ENCODE data around the gene AGTPBP1. TPM values are rescaled to one million over a fixed set of nuclear protein-coding genes. Genes with fewer than 3 reads are reported as not detected.
A peak's percentile ranks its signal among the peaks of the same experiment; 100 is the strongest.

AGTPBP1 gene
- total and polyA plus RNA-seq, 5 experiments from 2014 or later, result 24.8 to 67.8 (median 46.3) TPM

DNA sequence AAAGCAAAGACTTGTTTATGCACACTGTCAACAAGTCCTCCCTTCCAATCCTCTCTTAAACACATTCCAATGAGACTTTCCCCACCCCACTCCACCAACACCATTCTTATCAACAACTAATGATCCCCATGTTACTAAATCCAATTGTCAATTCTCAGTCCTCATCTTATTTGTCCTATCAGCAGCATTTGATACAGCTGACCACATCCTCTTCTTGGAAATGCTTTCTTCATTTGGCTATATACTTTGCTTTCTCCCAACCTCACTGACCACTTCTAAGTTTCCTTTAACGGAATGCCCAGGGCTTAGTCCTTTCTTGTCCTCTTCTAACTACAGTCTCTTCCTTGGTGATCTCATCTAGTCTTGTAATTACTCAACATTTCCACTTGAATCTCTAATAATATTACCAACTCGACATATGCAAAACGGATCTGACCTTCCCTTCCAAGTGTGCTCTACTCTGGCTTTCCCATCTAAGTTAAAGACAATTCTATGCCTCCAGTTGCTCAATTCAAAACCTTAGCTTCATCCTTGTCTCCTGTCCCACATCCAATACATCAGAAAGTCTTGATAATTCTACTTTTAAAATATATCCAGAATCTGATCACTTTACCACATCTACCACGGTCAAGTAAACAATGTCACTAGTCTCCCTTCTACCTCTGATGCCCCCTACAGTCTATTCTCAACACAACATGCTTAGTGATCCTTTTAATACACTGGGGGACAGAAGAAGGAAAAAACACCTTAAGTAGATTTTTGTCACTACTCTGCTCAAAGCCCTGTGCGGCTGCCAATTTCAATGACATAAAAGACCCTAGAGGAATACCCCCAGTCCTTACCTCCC, 25.5 kb downstream of the AGTPBP1 start:
- ATAC-seq, result no peak
- Mint-ChIP-seq H3K27ac (peak overlapping the region in 9 of 10 donors; percentile 27 to 88 (median 70)), H3K36me3 (peaks cover 0 to 4% (median 4%) of the 10 kb centered on the region in 3 donors), H3K27me3 (no peaks in the 10 kb centered on the region), H3K4me3 (peak overlapping the region in 3 of 10 donors; percentile 17 to 46 (median 24)), H3K4me1 (peaks cover 20 to 65% (median 48%) of the 10 kb centered on the region in 4 donors), H3K9me3 (peaks cover 0 to 11% (median 0%) of the 10 kb centered on the region in 9 donors)
- POLR2A ChIA-PET, result interaction anchor here (1.0 kb wide), 1 partner anchor 26 kb away, joined by 3 read pairs; the partner anchor contains the start of gene AGTPBP1
- no peak for DNase-seq

DNA sequence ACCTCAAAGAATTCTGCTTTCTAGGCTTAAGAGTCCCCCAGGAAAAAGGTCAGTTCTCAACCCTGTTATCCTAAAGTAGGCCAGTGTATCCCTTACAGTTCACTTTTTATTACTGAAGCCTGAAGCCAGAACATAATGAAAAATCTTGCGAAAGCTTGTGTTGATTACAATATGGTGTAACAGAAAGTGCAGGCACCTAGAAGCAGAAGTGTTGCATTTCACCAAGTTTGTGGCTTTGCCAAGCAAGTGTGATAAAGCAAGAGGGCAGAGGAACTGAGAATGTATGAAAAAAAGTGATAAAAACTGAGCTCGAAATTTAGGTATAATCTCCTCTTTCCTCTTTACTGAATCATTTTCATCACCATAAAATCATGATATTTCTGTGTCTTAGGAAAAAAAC, 26.2 kb downstream of the AGTPBP1 start:
- peak overlapping the region in 4 of 10 donors; percentile 7 to 46 (median 27) for H3K4me3 Mint-ChIP-seq
- POLR2A ChIA-PET, result interaction anchor here (1.0 kb wide), 1 partner anchor 26 kb away, joined by 3 read pairs; the partner anchor contains the start of gene AGTPBP1

DNA sequence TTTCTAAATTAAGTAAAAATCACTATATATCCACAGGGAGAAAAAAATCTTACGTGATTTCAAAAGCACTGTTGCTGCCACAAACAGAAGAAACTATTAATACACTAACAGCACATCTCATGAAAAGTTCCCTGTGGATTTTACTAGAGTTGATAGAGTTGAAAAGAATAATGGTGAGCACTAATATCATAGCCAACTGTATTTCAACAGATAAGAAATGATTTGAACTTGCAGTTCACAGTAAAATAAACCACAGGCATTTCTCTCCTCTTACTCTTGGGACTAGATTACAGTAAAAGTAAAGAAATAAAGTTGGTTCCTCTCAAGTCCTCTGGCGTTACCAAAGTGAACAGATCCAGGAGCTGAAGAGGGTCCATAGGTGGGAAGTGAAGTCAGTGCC, 27.9 kb downstream of the AGTPBP1 start:
- DNase-seq, result no peak
- Mint-ChIP-seq H3K27me3 (no peaks in the 10 kb centered on the region), H3K4me3 (peak overlapping the region in 1 of 10 donors; percentile 62), H3K9me3 (peaks cover 0 to 17% (median 11%) of the 10 kb centered on the region in 9 donors), H3K27ac (peak overlapping the region in 4 of 10 donors; percentile 13 to 61 (median 34)), H3K36me3 (peaks cover 16 to 24% (median 17%) of the 10 kb centered on the region in 3 donors), H3K4me1 (peaks cover 17 to 46% (median 37%) of the 10 kb centered on the region in 4 donors)
- no peak for ATAC-seq
- POLR2A ChIA-PET, result no interaction called here

More for the DNA sequence above, 26.2 kb downstream of the AGTPBP1 start:
- peaks cover 19 to 58% (median 42%) of the 10 kb centered on the region in 4 donors for H3K4me1 Mint-ChIP-seq
- no peak for DNase-seq
- peak overlapping the region in 8 of 10 donors; percentile 27 to 88 (median 64) for H3K27ac Mint-ChIP-seq
- H3K9me3 Mint-ChIP-seq, result peaks cover 0 to 4% (median 0%) of the 10 kb centered on the region in 9 donors
- no peak for ATAC-seq
- H3K36me3 Mint-ChIP-seq, result peaks cover 0 to 8% (median 4%) of the 10 kb centered on the region in 3 donors
- no peaks in the 10 kb centered on the region for H3K27me3 Mint-ChIP-seq

DNA sequence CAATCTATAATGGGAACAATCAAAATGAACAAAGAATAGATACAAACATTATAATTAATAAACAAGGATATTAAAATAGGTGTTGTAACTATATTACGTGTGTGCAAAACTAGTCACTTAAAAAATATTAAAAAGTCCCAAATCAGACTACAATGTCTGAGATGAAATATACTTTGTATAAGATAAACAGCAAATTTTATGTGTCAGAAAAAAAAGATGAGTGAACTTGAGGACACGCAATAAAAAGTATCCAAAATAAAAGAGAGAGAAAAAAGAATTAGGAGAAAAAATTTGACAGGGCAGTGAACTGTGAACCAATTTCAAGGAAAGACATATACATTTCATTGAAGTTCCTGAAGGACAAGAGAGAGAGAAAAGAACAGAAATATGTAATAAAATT, 37.0 kb downstream of the AGTPBP1 start:
- H3K4me3 Mint-ChIP-seq, result no peak overlapping the region
- H3K9me3 Mint-ChIP-seq, result peaks cover 0 to 14% (median 9%) of the 10 kb centered on the region in 9 donors
- ATAC-seq (no peak), DNase-seq (no peak)
- POLR2A ChIA-PET, result no interaction called here
- H3K4me1 Mint-ChIP-seq, result peaks cover 26 to 58% (median 49%) of the 10 kb centered on the region in 4 donors
- no peaks in the 10 kb centered on the region for H3K27me3 Mint-ChIP-seq
- H3K36me3 Mint-ChIP-seq, result peaks cover 10 to 37% (median 28%) of the 10 kb centered on the region in 3 donors
- H3K27ac Mint-ChIP-seq, result peak overlapping the region in 2 of 10 donors; percentile 8 to 29

DNA sequence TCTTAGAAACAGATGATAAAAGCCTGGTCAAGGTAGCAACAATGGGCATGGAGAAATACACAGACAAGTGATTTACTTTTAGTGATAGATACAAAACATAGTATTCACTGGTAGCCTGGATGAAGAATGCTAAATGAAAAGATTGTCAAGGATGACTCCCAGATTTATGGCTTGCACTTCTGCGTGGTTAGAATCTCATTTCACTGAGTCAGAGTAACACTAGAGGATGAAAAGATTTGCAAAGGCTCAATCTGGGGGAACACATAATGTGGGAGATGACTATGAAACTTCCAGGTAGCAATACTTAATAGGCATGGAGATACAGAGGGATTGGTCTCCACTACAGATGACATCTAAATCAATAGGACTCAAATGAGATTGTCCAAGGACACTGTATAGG, 38.4 kb downstream of the AGTPBP1 start:
- Mint-ChIP-seq H3K4me3 (no peak overlapping the region), H3K27ac (peak overlapping the region in 5 of 10 donors; percentile 27 to 78 (median 49)), H3K36me3 (peaks cover 0 to 26% (median 15%) of the 10 kb centered on the region in 3 donors), H3K27me3 (no peaks in the 10 kb centered on the region), H3K4me1 (peaks cover 27 to 58% (median 49%) of the 10 kb centered on the region in 4 donors), H3K9me3 (peaks cover 0 to 3% (median 0%) of the 10 kb centered on the region in 9 donors)
- POLR2A ChIA-PET, result no interaction called here
- DNase-seq, result no peak
- no peak for ATAC-seq

DNA sequence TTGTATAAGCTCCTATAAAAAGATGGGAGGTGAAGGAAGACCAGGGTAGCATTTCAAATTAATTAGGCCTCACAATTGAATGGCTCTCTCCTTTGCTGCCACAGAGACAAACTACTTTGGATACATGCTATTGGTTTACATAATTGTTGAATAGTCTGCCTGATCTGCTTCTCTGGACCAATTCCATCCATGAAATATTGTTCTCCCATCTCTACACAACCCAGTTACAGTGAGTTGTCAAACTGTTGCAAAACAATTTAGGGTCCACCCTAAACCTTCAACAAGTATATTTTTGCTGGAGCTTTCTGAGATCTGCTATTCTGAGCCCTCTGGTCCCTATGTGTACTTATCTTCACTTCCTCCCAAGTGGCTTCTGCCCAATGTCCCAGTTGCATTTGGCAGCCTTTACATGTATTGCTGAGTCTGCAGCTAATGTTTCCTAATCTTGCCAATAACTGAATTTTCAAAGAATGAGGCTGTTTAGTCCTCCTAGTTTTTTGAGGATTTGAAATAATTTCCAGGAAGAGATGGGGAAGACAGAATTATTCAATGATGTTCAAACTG, 38.9 kb downstream of the AGTPBP1 start:
- peaks cover 28 to 55% (median 48%) of the 10 kb centered on the region in 4 donors for H3K4me1 Mint-ChIP-seq
- H3K27me3 Mint-ChIP-seq, result no peaks in the 10 kb centered on the region
- ATAC-seq, result no peak
- no peak for DNase-seq
- POLR2A ChIA-PET, result no interaction called here
- peaks cover 0 to 24% (median 11%) of the 10 kb centered on the region in 3 donors for H3K36me3 Mint-ChIP-seq
- peaks cover 0 to 2% (median 0%) of the 10 kb centered on the region in 9 donors for H3K9me3 Mint-ChIP-seq
- peak overlapping the region in 5 of 10 donors; percentile 2 to 69 (median 46) for H3K27ac Mint-ChIP-seq
- H3K4me3 Mint-ChIP-seq, result no peak overlapping the region

DNA sequence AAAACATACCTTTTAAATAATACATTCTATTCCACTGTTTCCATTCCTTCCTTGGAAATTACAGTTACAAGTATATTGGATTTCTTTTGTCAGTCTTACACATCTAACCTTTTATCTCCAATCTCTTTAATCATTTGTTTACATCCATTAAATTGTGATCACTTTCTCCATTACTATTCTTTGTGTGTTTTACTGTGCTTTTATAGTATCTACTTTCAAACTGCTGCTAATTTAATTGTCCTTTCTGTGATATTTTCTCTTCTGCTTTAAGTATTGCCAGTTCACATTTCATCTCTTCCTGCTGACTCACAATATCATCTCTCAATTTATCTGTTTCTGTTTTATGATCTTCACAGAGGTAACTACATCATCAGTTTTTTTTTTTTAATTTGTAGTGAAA, 39.6 kb downstream of the AGTPBP1 start:
- Mint-ChIP-seq H3K27ac (peak overlapping the region in 6 of 10 donors; percentile 44 to 71 (median 53)), H3K36me3 (peaks cover 0 to 24% (median 6%) of the 10 kb centered on the region in 3 donors), H3K4me1 (peaks cover 28 to 50% (median 45%) of the 10 kb centered on the region in 4 donors)

DNA sequence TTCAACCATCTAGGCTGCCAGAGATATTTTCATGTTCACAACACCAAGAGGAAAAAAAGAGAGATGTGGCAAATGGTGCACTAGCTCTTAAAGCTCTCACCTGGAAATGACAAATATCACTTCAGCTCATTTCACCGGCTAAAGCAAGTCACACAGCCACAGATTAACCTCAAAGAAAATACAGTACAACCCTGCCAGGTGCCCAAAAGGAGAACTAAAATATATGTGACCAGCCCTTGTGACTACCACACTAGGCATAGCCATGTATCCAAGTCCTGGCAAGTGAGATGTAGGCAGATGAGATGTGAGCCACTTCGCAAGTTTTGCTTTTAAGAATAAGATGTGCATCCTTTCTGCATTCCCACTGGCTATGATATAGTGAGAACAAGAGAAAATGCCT, 41.4 kb downstream of the AGTPBP1 start:
- H3K27ac Mint-ChIP-seq, result peak overlapping the region in 6 of 10 donors; percentile 24 to 63 (median 46)
- no peak overlapping the region for H3K4me3 Mint-ChIP-seq
- no peaks in the 10 kb centered on the region for H3K27me3 Mint-ChIP-seq
- peaks cover 0 to 21% (median 5%) of the 10 kb centered on the region in 3 donors for H3K36me3 Mint-ChIP-seq
- H3K9me3 Mint-ChIP-seq, result peaks cover 0 to 2% (median 0%) of the 10 kb centered on the region in 9 donors
- no peak for ATAC-seq
- DNase-seq, result no peak
- POLR2A ChIA-PET, result no interaction called here
- peaks cover 24 to 50% (median 39%) of the 10 kb centered on the region in 4 donors for H3K4me1 Mint-ChIP-seq

More for the DNA sequence above, 39.6 kb downstream of the AGTPBP1 start:
- no peak overlapping the region for H3K4me3 Mint-ChIP-seq
- H3K27me3 Mint-ChIP-seq, result no peaks in the 10 kb centered on the region
- ATAC-seq (no peak), DNase-seq (no peak)
- peaks cover 0 to 2% (median 0%) of the 10 kb centered on the region in 9 donors for H3K9me3 Mint-ChIP-seq
- POLR2A ChIA-PET, result no interaction called here

DNA sequence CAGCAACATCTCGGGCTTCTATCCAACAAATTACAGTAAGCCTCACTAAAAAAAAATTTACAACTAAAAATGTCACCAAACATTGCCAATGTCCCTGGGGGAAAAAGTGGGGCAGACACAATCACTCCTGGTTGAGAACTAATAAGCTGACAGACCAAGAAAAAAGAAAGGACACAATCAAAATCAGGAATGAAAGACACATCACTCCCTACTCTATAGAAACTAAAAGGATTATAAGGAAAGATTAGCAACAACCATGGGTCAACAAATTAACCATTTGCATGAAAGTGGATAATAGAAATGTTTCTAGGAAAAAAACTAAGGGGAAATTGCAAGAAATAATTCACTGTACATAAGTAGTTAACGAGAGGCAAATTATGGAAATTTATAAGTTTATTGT, 53.4 kb downstream of the AGTPBP1 start:
- Mint-ChIP-seq H3K4me1 (peaks cover 7 to 32% (median 15%) of the 10 kb centered on the region in 4 donors), H3K36me3 (peaks cover 0 to 61% (median 42%) of the 10 kb centered on the region in 3 donors)

DNA sequence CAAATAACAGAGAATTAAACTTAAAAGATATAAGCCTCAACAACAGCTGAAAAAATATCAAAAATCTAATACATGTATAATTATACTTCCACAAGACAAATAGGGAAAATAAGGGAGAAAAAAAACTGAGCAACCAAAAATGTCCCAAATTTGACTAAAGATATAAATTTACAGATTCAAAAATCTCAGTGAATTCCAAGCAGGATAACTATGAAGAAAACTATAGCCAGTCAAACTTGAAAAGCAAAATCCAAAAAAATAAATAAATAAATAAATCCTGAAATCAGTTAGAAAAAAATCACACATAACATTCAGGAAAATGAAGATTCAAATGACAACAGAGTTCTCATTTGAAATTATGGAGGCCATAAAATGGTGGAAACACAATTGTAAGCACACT, 56.7 kb downstream of the AGTPBP1 start:
- Mint-ChIP-seq H3K9me3 (peaks cover 0 to 4% (median 0%) of the 10 kb centered on the region in 9 donors), H3K4me3 (no peak overlapping the region), H3K27ac (no peak overlapping the region), H3K4me1 (peaks cover 7 to 25% (median 13%) of the 10 kb centered on the region in 4 donors), H3K36me3 (peaks cover 0 to 64% (median 48%) of the 10 kb centered on the region in 3 donors), H3K27me3 (no peaks in the 10 kb centered on the region)
- POLR2A ChIA-PET, result no interaction called here
- ATAC-seq, result no peak
- DNase-seq, result no peak

More for the DNA sequence above, 53.4 kb downstream of the AGTPBP1 start:
- peak overlapping the region in 2 of 10 donors; percentile 22 to 64 for H3K27ac Mint-ChIP-seq
- ATAC-seq, result no peak
- H3K9me3 Mint-ChIP-seq, result peaks cover 0 to 4% (median 0%) of the 10 kb centered on the region in 9 donors
- H3K4me3 Mint-ChIP-seq, result no peak overlapping the region
- no peaks in the 10 kb centered on the region for H3K27me3 Mint-ChIP-seq
- no peak for DNase-seq
- POLR2A ChIA-PET, result no interaction called here

DNA sequence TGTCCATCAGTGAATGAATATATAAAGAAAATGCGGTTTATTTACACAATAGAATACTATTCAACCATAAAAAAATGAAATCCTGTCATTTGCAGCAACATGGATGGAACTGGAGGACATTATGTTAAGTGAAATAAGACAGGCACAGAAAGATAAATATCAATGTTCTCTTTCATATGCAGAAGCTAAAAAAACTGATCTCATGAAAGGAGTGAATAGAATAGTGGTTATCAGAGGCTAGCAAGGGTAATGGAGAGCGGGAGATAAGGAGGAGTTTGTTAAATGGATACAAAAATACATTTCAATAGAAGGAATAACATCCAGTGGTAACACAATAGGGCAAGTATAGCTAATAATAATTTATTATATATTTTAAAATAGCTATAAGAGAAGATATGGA, 65.0 kb downstream of the AGTPBP1 start:
- Mint-ChIP-seq H3K27ac (peak overlapping the region in 1 of 10 donors; percentile 1), H3K9me3 (no peaks in the 10 kb centered on the region), H3K4me1 (peaks cover 0 to 3% (median 2%) of the 10 kb centered on the region in 4 donors), H3K4me3 (no peak overlapping the region), H3K36me3 (peaks cover 4 to 56% (median 21%) of the 10 kb centered on the region in 3 donors), H3K27me3 (no peaks in the 10 kb centered on the region)
- no peak for ATAC-seq
- DNase-seq, result no peak
- POLR2A ChIA-PET, result no interaction called here

DNA sequence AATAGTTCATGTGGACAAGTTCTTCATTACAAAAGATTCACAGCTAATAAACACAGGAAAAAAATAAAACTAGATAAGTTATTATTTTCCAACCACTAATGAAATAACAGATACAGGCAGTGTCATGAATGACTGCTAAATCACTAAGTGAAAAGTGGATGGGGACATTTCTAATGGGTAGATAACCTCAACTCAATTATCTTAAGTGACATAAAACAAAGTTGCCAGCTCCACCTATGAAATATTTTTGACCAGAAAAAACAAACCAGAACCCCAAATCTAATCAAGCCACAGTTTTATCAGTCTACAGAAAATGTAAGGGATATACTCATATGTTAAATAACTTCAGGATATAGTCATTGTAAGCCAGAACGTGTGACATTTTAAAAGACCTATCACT, 74.4 kb downstream of the AGTPBP1 start:
- H3K27ac Mint-ChIP-seq, result peak overlapping the region in 1 of 10 donors; percentile 46
- H3K27me3 Mint-ChIP-seq, result no peaks in the 10 kb centered on the region
- H3K9me3 Mint-ChIP-seq, result no peaks in the 10 kb centered on the region
- no peaks in the 10 kb centered on the region for H3K4me1 Mint-ChIP-seq
- POLR2A ChIA-PET, result no interaction called here
- DNase-seq (no peak), ATAC-seq (no peak)
- H3K36me3 Mint-ChIP-seq, result peaks cover 0 to 73% (median 15%) of the 10 kb centered on the region in 3 donors
- no peak overlapping the region for H3K4me3 Mint-ChIP-seq

All from naive thymus-derived CD8-positive, alpha-beta T cell (primary cell).